Calu3 (cell line): Measurements from ENCODE around the gene ABCA8. TPM values are rescaled to one million over a fixed set of nuclear protein-coding genes. Genes with fewer than 3 reads are reported as not detected.

Source experiments
- BruUV-seq: library from RNA; stranded (reverse); fragments of 400-500 nt; replicated peaks from 2 replicates; lab custom pipeline; 2021; lab: Mats Ljungman, UMichigan
- CTCF ChIA-PET: fragments of 300-600 bp; sonication (Branson Sonifier 250); formaldehyde crosslinking; loops from one replicate; lab custom pipeline; 2022; ENCODE audit warnings: antibody characterized with exemption; lab: Charles Lee
- DNase-seq: peaks from one replicate; pipeline ENCODE4 v3.0.0; 2022
- H3K27ac Mint-ChIP-seq: one replicate; pipeline ENCODE4 v1.8.0; 2022; ENCODE audit warnings: mixed read lengths; ENCODE audit not compliant: unreplicated experiment
- H3K27me3 Mint-ChIP-seq: one replicate; pipeline ENCODE4 v1.8.0; 2022; ENCODE audit warnings: mixed read lengths; ENCODE audit not compliant: unreplicated experiment
- H3K36me3 Mint-ChIP-seq: one replicate; pipeline ENCODE4 v1.8.0; 2022; ENCODE audit warnings: mild to moderate bottlenecking, moderate library complexity, mixed read lengths; ENCODE audit not compliant: insufficient read depth, unreplicated experiment
- H3K4me1 Mint-ChIP-seq: one replicate; pipeline ENCODE4 v1.8.0; 2022; ENCODE audit warnings: mild to moderate bottlenecking, low read depth, mixed read lengths; ENCODE audit not compliant: unreplicated experiment
- H3K4me3 Mint-ChIP-seq: one replicate; pipeline ENCODE4 v1.8.0; 2022; ENCODE audit warnings: mild to moderate bottlenecking, low read depth, moderate library complexity, mixed read lengths; ENCODE audit not compliant: unreplicated experiment
- H3K9me3 Mint-ChIP-seq: one replicate; pipeline ENCODE4 v1.8.0; 2022; ENCODE audit warnings: low read depth, mixed read lengths; ENCODE audit not compliant: unreplicated experiment
- intact Hi-C: fragments of 100-400 bp; cut with micrococcal nuclease; formaldehyde crosslinking; loops from one replicate; pipeline ENCODE4 v1.10.0; 2022; ENCODE audit not compliant: unreplicated experiment
- total RNA-seq: library from RNA; stranded (reverse); gene quantifications from 2 replicates; pipeline ENCODE4 v1.2.3, GENCODE V29; 2022
- TF ChIP-seq, protein P1 (sequence below): fragments of 200-600 bp; IDR thresholded peaks from one replicate; pipeline ENCODE4 v1.8.0; 2022; ENCODE audit warnings: antibody characterized with exemption; ENCODE audit not compliant: unreplicated experiment

The ABCA8 gene
- total RNA-seq, 1 experiment from 2014 or later: not detected

DNA sequence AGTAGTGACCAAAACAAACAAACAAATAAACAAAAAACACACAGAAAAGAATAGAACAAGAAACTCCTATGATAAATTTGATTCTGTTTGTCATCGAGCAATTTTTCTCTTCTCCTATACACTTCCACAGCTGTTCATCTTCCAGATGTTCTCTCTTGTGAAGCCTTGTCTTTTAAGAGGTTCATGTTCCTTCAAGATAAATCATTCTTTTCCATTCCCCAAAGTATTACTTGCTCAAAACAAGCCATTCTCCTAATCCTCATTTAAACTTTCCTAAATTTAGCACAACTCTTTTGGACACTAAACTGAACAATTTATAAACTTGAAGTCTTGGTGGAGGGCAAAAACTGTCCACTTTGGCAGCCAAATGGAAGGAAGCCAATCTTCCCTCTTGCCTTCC is 103.3 kb downstream of the ABCA8 start:
- intact Hi-C loops: no loop called here
- Mint-ChIP-seq H3K27me3 (no peaks in the 10 kb centered on the region), H3K9me3 (peaks cover 3% of the 10 kb centered on the region), H3K4me3 (no peak overlapping the region), H3K4me1 (no peaks in the 10 kb centered on the region), H3K27ac (no peak overlapping the region), H3K36me3 (no peaks in the 10 kb centered on the region)
- TF ChIP-seq, protein P1, sequence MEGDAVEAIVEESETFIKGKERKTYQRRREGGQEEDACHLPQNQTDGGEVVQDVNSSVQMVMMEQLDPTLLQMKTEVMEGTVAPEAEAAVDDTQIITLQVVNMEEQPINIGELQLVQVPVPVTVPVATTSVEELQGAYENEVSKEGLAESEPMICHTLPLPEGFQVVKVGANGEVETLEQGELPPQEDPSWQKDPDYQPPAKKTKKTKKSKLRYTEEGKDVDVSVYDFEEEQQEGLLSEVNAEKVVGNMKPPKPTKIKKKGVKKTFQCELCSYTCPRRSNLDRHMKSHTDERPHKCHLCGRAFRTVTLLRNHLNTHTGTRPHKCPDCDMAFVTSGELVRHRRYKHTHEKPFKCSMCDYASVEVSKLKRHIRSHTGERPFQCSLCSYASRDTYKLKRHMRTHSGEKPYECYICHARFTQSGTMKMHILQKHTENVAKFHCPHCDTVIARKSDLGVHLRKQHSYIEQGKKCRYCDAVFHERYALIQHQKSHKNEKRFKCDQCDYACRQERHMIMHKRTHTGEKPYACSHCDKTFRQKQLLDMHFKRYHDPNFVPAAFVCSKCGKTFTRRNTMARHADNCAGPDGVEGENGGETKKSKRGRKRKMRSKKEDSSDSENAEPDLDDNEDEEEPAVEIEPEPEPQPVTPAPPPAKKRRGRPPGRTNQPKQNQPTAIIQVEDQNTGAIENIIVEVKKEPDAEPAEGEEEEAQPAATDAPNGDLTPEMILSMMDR: no peak
- CTCF ChIA-PET: no interaction called here
- no peak for DNase-seq
- BruUV-seq: no TSS peak

DNA sequence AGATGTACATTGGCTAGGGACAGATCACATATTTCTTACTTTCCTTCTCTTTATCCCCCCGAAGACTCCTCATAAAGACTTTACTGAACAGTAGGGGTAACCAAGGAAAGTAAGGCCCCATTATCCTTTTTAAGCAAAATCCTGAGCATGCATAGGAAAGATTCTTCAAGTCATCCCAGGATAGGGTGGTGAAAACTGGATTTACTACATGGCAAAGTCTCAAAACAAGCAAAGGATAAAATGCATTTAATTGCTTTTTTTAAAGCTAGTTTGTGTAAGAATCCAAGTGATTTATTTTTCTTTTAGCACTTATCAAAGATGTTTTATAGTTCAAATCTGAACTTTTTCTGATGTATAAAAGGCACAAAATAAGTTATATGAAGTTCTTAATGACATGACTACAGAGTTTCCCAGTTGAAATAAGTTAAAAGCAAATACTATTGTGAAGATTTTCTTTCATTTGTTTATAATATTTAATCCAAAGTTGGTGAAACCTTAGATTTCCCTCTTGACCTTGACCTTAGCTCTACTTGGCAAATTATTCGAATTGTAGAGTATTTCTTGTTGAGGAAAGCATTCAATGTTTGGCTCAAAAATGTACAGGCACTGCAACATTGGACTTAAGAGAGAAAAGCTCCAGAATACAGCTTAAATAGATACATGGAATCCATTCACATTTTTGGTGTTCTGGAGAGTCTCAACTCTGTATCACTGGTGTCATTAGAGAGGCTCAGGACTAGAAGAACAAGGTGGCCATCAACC is 104.3 kb downstream of the ABCA8 start:
- intact Hi-C loops: no loop called here
- Mint-ChIP-seq H3K4me1 (no peaks in the 10 kb centered on the region), H3K27me3 (no peaks in the 10 kb centered on the region), H3K4me3 (no peak overlapping the region), H3K27ac (no peak overlapping the region), H3K36me3 (no peaks in the 10 kb centered on the region), H3K9me3 (peaks cover 3% of the 10 kb centered on the region)
- CTCF ChIA-PET: no interaction called here
- no TSS peak for BruUV-seq
- DNase-seq: no peak
- TF ChIP-seq, protein P1: no peak

DNA sequence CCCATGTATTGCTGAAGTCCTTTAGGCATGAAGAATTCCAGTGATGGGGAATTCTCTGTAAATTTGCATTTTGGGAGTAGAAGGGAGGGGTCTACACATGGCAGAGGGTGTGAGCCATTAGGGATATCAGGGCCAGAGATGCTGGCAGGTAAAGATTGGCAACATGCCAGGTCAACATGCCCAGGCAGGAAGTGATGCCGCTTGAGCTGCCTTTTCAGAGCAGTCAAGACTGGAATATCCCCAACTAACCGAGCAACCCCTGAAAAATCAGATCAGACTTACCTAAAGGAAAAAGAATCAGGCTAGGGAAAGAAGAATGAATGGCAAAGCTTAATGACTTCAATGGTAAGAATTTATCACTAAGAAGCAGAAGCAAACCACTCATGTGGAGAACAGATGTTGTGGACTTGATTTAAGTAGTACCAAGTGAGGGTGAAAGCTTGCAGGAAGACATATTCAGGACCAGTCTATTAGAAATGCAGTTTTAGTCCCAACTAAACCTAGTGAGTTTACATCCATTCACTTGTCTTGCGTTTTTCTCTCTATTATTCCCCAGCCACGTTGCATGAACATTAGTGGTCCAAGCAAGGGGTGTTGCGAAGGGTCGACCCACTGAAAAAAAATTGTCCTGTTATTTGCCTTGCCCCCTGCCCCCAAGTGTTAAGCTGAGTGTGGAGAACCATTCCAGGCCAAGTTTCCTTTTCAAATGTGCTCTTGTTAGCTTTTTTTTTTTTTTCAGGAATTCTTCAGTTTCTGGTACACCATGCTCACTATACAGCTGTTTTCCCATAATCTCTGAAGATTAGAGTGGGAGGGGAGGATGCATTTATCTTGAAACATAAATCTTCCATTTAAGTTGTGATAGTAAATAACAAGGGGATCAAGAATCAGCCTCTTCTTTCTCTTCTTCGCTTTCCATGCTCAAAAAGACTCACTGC is 105.2 kb downstream of the ABCA8 start:
- H3K27me3 Mint-ChIP-seq: no peaks in the 10 kb centered on the region
- peak; percentile 5 for DNase-seq
- intact Hi-C loops: no loop called here
- no peak overlapping the region for H3K4me3 Mint-ChIP-seq
- CTCF ChIA-PET: no interaction called here
- BruUV-seq: no TSS peak
- peaks cover 3% of the 10 kb centered on the region for H3K9me3 Mint-ChIP-seq
- no peak overlapping the region for H3K27ac Mint-ChIP-seq
- no peaks in the 10 kb centered on the region for H3K36me3 Mint-ChIP-seq
- TF ChIP-seq, protein P1: no peak
- H3K4me1 Mint-ChIP-seq: no peaks in the 10 kb centered on the region

DNA sequence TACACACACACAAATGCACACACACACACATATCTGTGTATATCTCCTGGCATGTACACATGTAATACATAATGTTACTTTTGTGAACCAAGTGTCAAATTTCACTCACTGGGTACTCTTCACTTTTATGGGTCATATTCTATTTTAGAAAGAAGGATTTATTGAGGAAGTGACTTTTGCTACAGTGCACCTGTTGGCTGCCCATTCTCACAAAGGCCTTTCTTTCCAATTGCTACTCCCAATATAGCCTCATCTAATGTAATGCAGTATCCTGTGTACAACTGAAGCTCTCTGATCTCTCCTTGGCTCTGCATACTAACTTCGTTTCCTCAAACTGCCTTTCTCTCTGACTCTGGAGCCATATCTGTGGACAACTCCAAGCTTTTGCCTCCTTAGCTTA is 107.5 kb downstream of the ABCA8 start:
- Mint-ChIP-seq H3K4me3 (no peak overlapping the region), H3K27ac (no peak overlapping the region), H3K36me3 (no peaks in the 10 kb centered on the region), H3K9me3 (peaks cover 4% of the 10 kb centered on the region), H3K27me3 (no peaks in the 10 kb centered on the region), H3K4me1 (no peaks in the 10 kb centered on the region)
- DNase-seq: no peak
- intact Hi-C loops: no loop called here
- TF ChIP-seq, protein P1: no peak
- CTCF ChIA-PET: no interaction called here
- BruUV-seq: no TSS peak
